ENCODE data around the gene FBH1. TPM values are rescaled to one million over a fixed set of nuclear protein-coding genes. Genes with fewer than 3 reads are reported as not detected.

The FBH1 gene
- polyA plus RNA-seq, 1 donor from 2014 or later: 41.1 TPM

GRCh38 chr10:5968037-5968680, 78.1 kb downstream of the FBH1 start:
- H3K4me2 ChIP-seq (ENCODE audit: low read length): no peak overlapping the region
- no peaks in the 10 kb centered on the region for H3K36me3 ChIP-seq (ENCODE audit: insufficient read depth, low read length)
- no peaks in the 10 kb centered on the region for H3K9me3 ChIP-seq (ENCODE audit: low read length)
- no peak overlapping the region for H3K27ac ChIP-seq (ENCODE audit: low read length)
- peak overlapping the region; percentile 47 for H3K9ac ChIP-seq (ENCODE audit: low read length)
- no peaks in the 10 kb centered on the region for H4K20me1 ChIP-seq (ENCODE audit: insufficient read depth)
- H3K27me3 ChIP-seq (ENCODE audit: insufficient read depth, low read depth, low read length): no peaks in the 10 kb centered on the region
- H3K4me3 ChIP-seq (ENCODE audit: low read length): peak overlapping the region; percentile 47
- H2AFZ ChIP-seq (ENCODE audit: low read depth, low read length): peak overlapping the region; percentile 37
- no peak for TF ChIP-seq CTCF (IDR thresholded peaks at IDR 0.05; ENCODE audit: poor library complexity, severe bottlenecking)
- no peak for TF ChIP-seq EZH2 (IDR thresholded peaks at IDR 0.05; ENCODE audit: borderline replicate concordance, insufficient read depth, low read length, poor library complexity, severe bottlenecking)
- no peak for TF ChIP-seq REST (IDR thresholded peaks at IDR 0.05; ENCODE audit: borderline replicate concordance)
- peak; percentile 9 for TF ChIP-seq POLR2AphosphoS5 (IDR thresholded peaks at IDR 0.05)
- no peak for TF ChIP-seq RAD21 (conservative IDR thresholded peaks at IDR 0.05)
- no peaks in the 10 kb centered on the region for H3K9me2 ChIP-seq (ENCODE audit: insufficient read depth, low read length)
- H3F3A ChIP-seq (ENCODE audit: insufficient read depth, low read length, poor library complexity, severe bottlenecking): no peaks in the 10 kb centered on the region
- no peaks in the 10 kb centered on the region for H3K79me2 ChIP-seq (replicated peaks; ENCODE audit: insufficient read depth, low read length)

- peak overlapping the region; percentile 37 for H2AFZ ChIP-seq (ENCODE audit: low read depth, low read length)
- no peaks in the 10 kb centered on the region for H3K79me2 ChIP-seq (replicated peaks; ENCODE audit: insufficient read depth, low read length)
- peak overlapping the region; percentile 47 for H3K9ac ChIP-seq (ENCODE audit: low read length)
- H3K27me3 ChIP-seq (ENCODE audit: insufficient read depth, low read depth, low read length): no peaks in the 10 kb centered on the region
- H3K4me2 ChIP-seq (ENCODE audit: low read length): no peak overlapping the region
- H3K36me3 ChIP-seq (ENCODE audit: insufficient read depth, low read length): no peaks in the 10 kb centered on the region
- TF ChIP-seq EP300 (conservative IDR thresholded peaks at IDR 0.05; ENCODE audit: poor library complexity, severe bottlenecking): no peak
- TF ChIP-seq SMC3 (conservative IDR thresholded peaks at IDR 0.05; ENCODE audit: poor library complexity): no peak
- no peaks in the 10 kb centered on the region for H3K9me2 ChIP-seq (ENCODE audit: insufficient read depth, low read length)
- no peak overlapping the region for H3K27ac ChIP-seq (ENCODE audit: low read length)
- no peaks in the 10 kb centered on the region for H3K9me3 ChIP-seq (ENCODE audit: low read length)
- H3F3A ChIP-seq (ENCODE audit: insufficient read depth, low read length, poor library complexity, severe bottlenecking): no peaks in the 10 kb centered on the region
- H3K4me3 ChIP-seq (ENCODE audit: low read length): peak overlapping the region; percentile 47
- no peaks in the 10 kb centered on the region for H4K20me1 ChIP-seq (ENCODE audit: insufficient read depth)
These were observed 78.8 kb downstream of the FBH1 start for GRCh38 chr10:5968681-5969453.

Measured in neural cell (in vitro differentiated cells).